Astrocyte (in vitro differentiated cells and primary cell): ENCODE results near the gene TTLL9. TPM values are rescaled to one million over a fixed set of nuclear protein-coding genes. Genes with fewer than 3 reads are reported as not detected.

Experiments used
- DNase-seq: peaks from one replicate; pipeline ENCODE4 v3.0.0-alpha.2; 2010; ENCODE audit warnings: low read depth
- FAIRE-seq: peaks from 2 replicates; lab custom pipeline; 2011; peaks lifted over from hg19 to GRCh38; lab: Jason Lieb, UNC
- H2AFZ ChIP-seq: 2 replicates; pipeline ENCODE4 v1.6.0; 2012; ENCODE audit warnings: low read depth, low read length, inconsistent platforms
- H3K27ac ChIP-seq: 2 replicates; pipeline ENCODE4 v1.5.1; 2011; ENCODE audit warnings: low read depth, low read length, inconsistent platforms
- H3K27me3 ChIP-seq: 2 replicates; pipeline ENCODE4 v1.6.0; 2011; ENCODE audit warnings: low read length, inconsistent platforms; ENCODE audit not compliant: insufficient read depth
- H3K36me3 ChIP-seq: 2 replicates; pipeline ENCODE4 v1.5.1; 2011; ENCODE audit warnings: low read length, inconsistent platforms; ENCODE audit not compliant: insufficient read depth
- H3K4me1 ChIP-seq: 2 replicates; pipeline ENCODE4 v1.5.1; 2011; ENCODE audit warnings: low read length, inconsistent platforms; ENCODE audit not compliant: insufficient read depth
- H3K4me2 ChIP-seq: 2 replicates; pipeline ENCODE4 v1.6.0; 2012; ENCODE audit warnings: low read length, inconsistent platforms
- H3K4me3 ChIP-seq: 2 replicates; pipeline ENCODE4 v1.5.1; 2011; ENCODE audit warnings: low read depth, mild to moderate bottlenecking, low read length, inconsistent platforms; ENCODE audit not compliant: insufficient read depth
- H3K79me2 ChIP-seq: 2 replicates; pipeline ENCODE4 v1.6.0; 2012; ENCODE audit warnings: mild to moderate bottlenecking, low read length, inconsistent platforms; ENCODE audit not compliant: insufficient read depth
- H3K9ac ChIP-seq: 2 replicates; pipeline ENCODE4 v1.6.0; 2012; ENCODE audit warnings: mild to moderate bottlenecking, low read length, inconsistent platforms
- H3K9me3 ChIP-seq: 2 replicates; pipeline ENCODE4 v1.5.1; 2012; ENCODE audit warnings: low read depth, mild to moderate bottlenecking, low read length, inconsistent platforms; ENCODE audit not compliant: insufficient read depth
- H4K20me1 ChIP-seq: 2 replicates; pipeline ENCODE4 v1.6.0; 2012; ENCODE audit warnings: low read length, inconsistent platforms; ENCODE audit not compliant: insufficient read depth
- H3K27ac Mint-ChIP-seq: one replicate; pipeline ENCODE4 v1.8.0; 2021; ENCODE audit warnings: mild to moderate bottlenecking, mixed read lengths; ENCODE audit not compliant: unreplicated experiment
- H3K27me3 Mint-ChIP-seq: one replicate; pipeline ENCODE4 v1.8.0; 2021; ENCODE audit warnings: low read depth, mixed read lengths; ENCODE audit not compliant: unreplicated experiment
- H3K36me3 Mint-ChIP-seq: one replicate; pipeline ENCODE4 v1.8.0; 2021; ENCODE audit warnings: low read depth, mixed read lengths; ENCODE audit not compliant: unreplicated experiment
- H3K4me1 Mint-ChIP-seq: one replicate; pipeline ENCODE4 v1.8.0; 2021; ENCODE audit warnings: low read depth, mixed read lengths; ENCODE audit not compliant: unreplicated experiment
- H3K4me3 Mint-ChIP-seq: one replicate; pipeline ENCODE4 v1.8.0; 2021; ENCODE audit warnings: mild to moderate bottlenecking, moderate library complexity, mixed read lengths; ENCODE audit not compliant: unreplicated experiment
- H3K9me3 Mint-ChIP-seq: one replicate; pipeline ENCODE4 v1.8.0; 2021; ENCODE audit warnings: mild to moderate bottlenecking, mixed read lengths; ENCODE audit not compliant: unreplicated experiment
- EZH2 ChIP-seq: IDR thresholded peaks from 2 replicates; pipeline ENCODE4 v1.6.1; 2012; ENCODE audit warnings: mild to moderate bottlenecking, low read length, inconsistent platforms; ENCODE audit not compliant: insufficient read depth
- total RNA-seq: library from RNA; stranded (reverse); gene quantifications from 2 replicates; pipeline ENCODE4 v1.2.1, GENCODE V29; 2021
- TF ChIP-seq, protein P1 (sequence below): IDR thresholded peaks from 2 replicates; pipeline ENCODE4 v1.5.1; 2011; ENCODE audit warnings: low read depth, mild to moderate bottlenecking, inconsistent platforms, low read length, moderate library complexity; ENCODE audit not compliant: insufficient read depth

The TTLL9 gene
- total RNA-seq, 1 donor from 2014 or later = 0.41 TPM

GRCh38 chr20:31930779-31931178 lies 60.3 kb downstream of the TTLL9 start:
- no peaks in the 10 kb centered on the region for H3K36me3 ChIP-seq
- H3K9ac ChIP-seq = no peak overlapping the region
- no peaks in the 10 kb centered on the region for H4K20me1 ChIP-seq
- H3K9me3 ChIP-seq = no peaks in the 10 kb centered on the region
- no peak for TF ChIP-seq EZH2
- TF ChIP-seq, protein P1, sequence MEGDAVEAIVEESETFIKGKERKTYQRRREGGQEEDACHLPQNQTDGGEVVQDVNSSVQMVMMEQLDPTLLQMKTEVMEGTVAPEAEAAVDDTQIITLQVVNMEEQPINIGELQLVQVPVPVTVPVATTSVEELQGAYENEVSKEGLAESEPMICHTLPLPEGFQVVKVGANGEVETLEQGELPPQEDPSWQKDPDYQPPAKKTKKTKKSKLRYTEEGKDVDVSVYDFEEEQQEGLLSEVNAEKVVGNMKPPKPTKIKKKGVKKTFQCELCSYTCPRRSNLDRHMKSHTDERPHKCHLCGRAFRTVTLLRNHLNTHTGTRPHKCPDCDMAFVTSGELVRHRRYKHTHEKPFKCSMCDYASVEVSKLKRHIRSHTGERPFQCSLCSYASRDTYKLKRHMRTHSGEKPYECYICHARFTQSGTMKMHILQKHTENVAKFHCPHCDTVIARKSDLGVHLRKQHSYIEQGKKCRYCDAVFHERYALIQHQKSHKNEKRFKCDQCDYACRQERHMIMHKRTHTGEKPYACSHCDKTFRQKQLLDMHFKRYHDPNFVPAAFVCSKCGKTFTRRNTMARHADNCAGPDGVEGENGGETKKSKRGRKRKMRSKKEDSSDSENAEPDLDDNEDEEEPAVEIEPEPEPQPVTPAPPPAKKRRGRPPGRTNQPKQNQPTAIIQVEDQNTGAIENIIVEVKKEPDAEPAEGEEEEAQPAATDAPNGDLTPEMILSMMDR = no peak
- Mint-ChIP-seq H3K9me3 (no peaks in the 10 kb centered on the region), H3K4me1 (no peaks in the 10 kb centered on the region), H3K36me3 (no peaks in the 10 kb centered on the region), H3K27ac (no peak overlapping the region), H3K27me3 (peaks cover 8% of the 10 kb centered on the region), H3K4me3 (no peak overlapping the region)
- H3K27me3 ChIP-seq = peaks cover 4% of the 10 kb centered on the region
- FAIRE-seq (no peak), DNase-seq (no peak)
- H2AFZ ChIP-seq = no peak overlapping the region
- no peaks in the 10 kb centered on the region for H3K79me2 ChIP-seq
- no peak overlapping the region for H3K4me3 ChIP-seq
- no peaks in the 10 kb centered on the region for H3K4me1 ChIP-seq
- H3K27ac ChIP-seq = no peak overlapping the region
- H3K4me2 ChIP-seq = no peak overlapping the region

- DNase-seq = no peak
- no peak overlapping the region for H3K9ac ChIP-seq
- no peaks in the 10 kb centered on the region for H4K20me1 ChIP-seq
- no peaks in the 10 kb centered on the region for H3K36me3 ChIP-seq
- H3K27ac Mint-ChIP-seq = no peak overlapping the region
- H3K27ac ChIP-seq = no peak overlapping the region
- no peaks in the 10 kb centered on the region for H3K36me3 Mint-ChIP-seq
- H3K4me3 ChIP-seq = no peak overlapping the region
- H3K27me3 Mint-ChIP-seq = peaks cover 13% of the 10 kb centered on the region
- TF ChIP-seq EZH2 = no peak
- TF ChIP-seq, protein P1 = no peak
- no peaks in the 10 kb centered on the region for H3K4me1 Mint-ChIP-seq
- H3K79me2 ChIP-seq = no peaks in the 10 kb centered on the region
- no peak overlapping the region for H3K4me3 Mint-ChIP-seq
- H3K4me1 ChIP-seq = no peaks in the 10 kb centered on the region
- no peak overlapping the region for H2AFZ ChIP-seq
- no peak overlapping the region for H3K4me2 ChIP-seq
- no peak for FAIRE-seq
- no peaks in the 10 kb centered on the region for H3K9me3 Mint-ChIP-seq
- peaks cover 3% of the 10 kb centered on the region for H3K27me3 ChIP-seq
- H3K9me3 ChIP-seq = no peaks in the 10 kb centered on the region
Observed at GRCh38 chr20:31933698-31934097, 63.3 kb downstream of the TTLL9 start.

GRCh38 chr20:31934491-31934890 lies 64.1 kb downstream of the TTLL9 start:
- H3K4me2 ChIP-seq = no peak overlapping the region
- no peaks in the 10 kb centered on the region for H4K20me1 ChIP-seq
- Mint-ChIP-seq H3K36me3 (no peaks in the 10 kb centered on the region), H3K4me3 (no peak overlapping the region), H3K27ac (no peak overlapping the region), H3K4me1 (no peaks in the 10 kb centered on the region), H3K9me3 (no peaks in the 10 kb centered on the region), H3K27me3 (peaks cover 14% of the 10 kb centered on the region)
- H3K27ac ChIP-seq = no peak overlapping the region
- no peaks in the 10 kb centered on the region for H3K4me1 ChIP-seq
- no peaks in the 10 kb centered on the region for H3K36me3 ChIP-seq
- FAIRE-seq = no peak
- H3K27me3 ChIP-seq = no peaks in the 10 kb centered on the region
- no peak overlapping the region for H3K4me3 ChIP-seq
- no peak overlapping the region for H3K9ac ChIP-seq
- no peak for DNase-seq
- H2AFZ ChIP-seq = no peak overlapping the region
- no peak for TF ChIP-seq EZH2
- TF ChIP-seq, protein P1 = no peak
- H3K9me3 ChIP-seq = no peaks in the 10 kb centered on the region
- H3K79me2 ChIP-seq = no peaks in the 10 kb centered on the region
